Progenitor cell of endocrine pancreas (in vitro differentiated cells): ENCODE measurements around the gene VGLL4. TPM values are rescaled to one million over a fixed set of nuclear protein-coding genes. Genes with fewer than 3 reads are reported as not detected.

ENCODE experiments used
- DNase-seq: peaks from one replicate; pipeline ENCODE4 v3.0.0; 2021; ENCODE audit warnings: low spot score; ENCODE audit not compliant: unreplicated experiment
- H3K27ac Mint-ChIP-seq: 2 replicates; pipeline ENCODE4 v1.8.0; 2021; ENCODE audit warnings: mild to moderate bottlenecking, moderate library complexity, mixed read lengths
- H3K27me3 Mint-ChIP-seq: 2 replicates; pipeline ENCODE4 v1.8.0; 2021; ENCODE audit warnings: mixed read lengths
- H3K36me3 Mint-ChIP-seq: 2 replicates; pipeline ENCODE4 v1.8.0; 2022; ENCODE audit warnings: mixed read lengths; ENCODE audit not compliant: insufficient read depth
- H3K4me1 Mint-ChIP-seq: 2 replicates; pipeline ENCODE4 v1.8.0; 2021; ENCODE audit warnings: low read depth, mixed read lengths
- H3K4me3 Mint-ChIP-seq: 2 replicates; pipeline ENCODE4 v1.8.0; 2021; ENCODE audit warnings: low read depth, mild to moderate bottlenecking, moderate library complexity, mixed read lengths
- H3K9me3 Mint-ChIP-seq: 2 replicates; pipeline ENCODE4 v1.8.0; 2021; ENCODE audit warnings: low read depth, mixed read lengths
- total RNA-seq: library from RNA; stranded (reverse); gene quantifications from 2 replicates; pipeline ENCODE4 v1.2.1, GENCODE V29; 2021
- TF ChIP-seq, protein P1 (sequence below): fragments of 200-600 bp; sonication (generic); IDR thresholded peaks from one replicate; pipeline ENCODE4 v1.5.0; 2021; ENCODE audit warnings: antibody characterized with exemption, mild to moderate bottlenecking; ENCODE audit not compliant: unreplicated experiment

VGLL4 gene
- total RNA-seq, 1 donor from 2014 or later: 93.2 TPM

- Mint-ChIP-seq H3K27ac (peak overlapping the region; percentile 40), H3K4me3 (no peak overlapping the region), H3K36me3 (peaks cover 9% of the 10 kb centered on the region), H3K4me1 (peaks cover 45% of the 10 kb centered on the region), H3K9me3 (no peaks in the 10 kb centered on the region), H3K27me3 (no peaks in the 10 kb centered on the region)
- no peak for DNase-seq
- TF ChIP-seq, protein P1, sequence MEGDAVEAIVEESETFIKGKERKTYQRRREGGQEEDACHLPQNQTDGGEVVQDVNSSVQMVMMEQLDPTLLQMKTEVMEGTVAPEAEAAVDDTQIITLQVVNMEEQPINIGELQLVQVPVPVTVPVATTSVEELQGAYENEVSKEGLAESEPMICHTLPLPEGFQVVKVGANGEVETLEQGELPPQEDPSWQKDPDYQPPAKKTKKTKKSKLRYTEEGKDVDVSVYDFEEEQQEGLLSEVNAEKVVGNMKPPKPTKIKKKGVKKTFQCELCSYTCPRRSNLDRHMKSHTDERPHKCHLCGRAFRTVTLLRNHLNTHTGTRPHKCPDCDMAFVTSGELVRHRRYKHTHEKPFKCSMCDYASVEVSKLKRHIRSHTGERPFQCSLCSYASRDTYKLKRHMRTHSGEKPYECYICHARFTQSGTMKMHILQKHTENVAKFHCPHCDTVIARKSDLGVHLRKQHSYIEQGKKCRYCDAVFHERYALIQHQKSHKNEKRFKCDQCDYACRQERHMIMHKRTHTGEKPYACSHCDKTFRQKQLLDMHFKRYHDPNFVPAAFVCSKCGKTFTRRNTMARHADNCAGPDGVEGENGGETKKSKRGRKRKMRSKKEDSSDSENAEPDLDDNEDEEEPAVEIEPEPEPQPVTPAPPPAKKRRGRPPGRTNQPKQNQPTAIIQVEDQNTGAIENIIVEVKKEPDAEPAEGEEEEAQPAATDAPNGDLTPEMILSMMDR: no peak
Measured at GRCh38 chr3:11609481-11609880, 34.2 kb downstream of the VGLL4 start.

DNA sequence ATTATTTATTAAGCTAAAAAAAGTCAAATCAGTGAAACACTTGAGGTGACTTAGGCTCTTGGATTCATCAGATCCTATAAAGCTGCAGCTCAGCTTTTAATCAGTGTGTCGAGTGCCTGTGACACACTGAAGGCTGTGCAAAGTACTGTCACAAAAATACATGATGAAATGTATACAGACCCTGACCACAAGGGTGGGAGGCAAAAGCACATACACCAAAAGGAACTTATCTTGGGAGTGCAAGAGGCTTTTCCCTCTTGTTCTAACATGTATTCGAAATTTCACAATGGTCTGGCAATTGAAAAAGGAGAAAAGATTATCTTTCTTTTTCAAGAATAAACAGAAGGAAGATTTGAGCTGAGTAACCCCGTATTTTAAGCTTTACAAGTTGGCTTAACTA is 35.9 kb downstream of the VGLL4 start:
- DNase-seq: no peak
- no peaks in the 10 kb centered on the region for H3K9me3 Mint-ChIP-seq
- no peak overlapping the region for H3K4me3 Mint-ChIP-seq
- H3K27ac Mint-ChIP-seq: peak overlapping the region; percentile 17
- peaks cover 43% of the 10 kb centered on the region for H3K4me1 Mint-ChIP-seq
- TF ChIP-seq, protein P1: no peak
- no peaks in the 10 kb centered on the region for H3K27me3 Mint-ChIP-seq
- peaks cover 12% of the 10 kb centered on the region for H3K36me3 Mint-ChIP-seq

DNA sequence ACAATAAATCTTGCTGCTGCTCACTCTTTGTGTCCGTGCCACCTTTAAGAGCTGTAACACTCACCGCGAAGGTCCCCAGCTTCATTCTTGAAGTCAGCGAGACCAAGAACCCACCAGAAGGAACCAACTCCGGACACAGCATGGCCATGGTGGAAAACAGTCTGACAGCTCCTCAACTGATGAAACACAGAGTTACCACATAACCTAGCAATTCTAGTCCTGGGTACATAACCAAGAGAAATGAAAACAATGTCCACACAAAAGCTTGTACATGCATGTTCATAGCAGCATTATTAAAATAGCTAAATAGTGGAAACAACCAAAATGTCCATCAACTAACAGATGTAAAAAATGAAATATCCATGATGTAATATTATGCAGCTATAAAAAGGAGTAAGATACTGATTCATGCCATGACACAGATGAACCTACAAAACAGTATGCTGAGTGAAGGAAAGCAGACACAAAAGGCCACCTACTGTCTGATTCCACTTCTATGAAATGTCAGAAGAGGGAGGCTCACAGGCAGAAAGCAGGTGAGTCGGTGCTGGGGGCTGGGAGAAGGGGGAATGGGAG is 36.8 kb downstream of the VGLL4 start:
- Mint-ChIP-seq H3K27me3 (no peaks in the 10 kb centered on the region), H3K27ac (no peak overlapping the region), H3K4me1 (peaks cover 39% of the 10 kb centered on the region), H3K36me3 (peaks cover 12% of the 10 kb centered on the region), H3K4me3 (no peak overlapping the region), H3K9me3 (no peaks in the 10 kb centered on the region)
- DNase-seq: no peak
- TF ChIP-seq, protein P1: no peak

DNA sequence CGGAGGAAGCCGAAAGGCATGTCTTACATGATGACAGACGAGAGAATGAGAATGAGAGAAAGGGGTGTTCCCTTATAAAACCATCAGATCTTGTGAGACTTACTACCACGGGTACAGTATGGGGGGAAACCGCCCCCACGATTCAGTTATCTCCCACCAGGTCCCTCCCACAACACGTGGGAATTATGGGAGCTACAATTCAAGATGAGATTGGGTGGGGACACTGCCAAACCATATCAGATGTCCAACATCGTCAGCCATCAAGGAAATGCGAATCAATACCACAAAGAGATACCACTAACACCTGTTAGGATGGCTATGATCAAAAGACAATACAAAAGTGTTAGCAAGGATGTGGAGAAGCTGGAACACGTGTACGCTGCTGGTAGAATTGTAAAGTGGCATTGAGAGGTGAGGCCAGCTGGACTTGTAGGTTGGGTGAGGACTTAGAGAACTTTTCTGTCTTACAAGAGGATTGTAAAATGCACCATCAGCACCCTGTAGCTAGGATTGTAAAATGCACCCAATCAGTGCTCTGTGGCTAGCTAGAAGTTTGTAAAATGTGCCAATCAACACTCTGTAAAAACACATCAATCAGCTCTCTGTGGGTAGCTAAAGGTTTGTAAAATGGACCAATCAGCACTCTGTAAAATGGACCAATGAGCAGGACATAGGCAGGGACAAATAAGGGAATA is 37.5 kb downstream of the VGLL4 start:
- no peak overlapping the region for H3K4me3 Mint-ChIP-seq
- no peaks in the 10 kb centered on the region for H3K9me3 Mint-ChIP-seq
- H3K4me1 Mint-ChIP-seq: peaks cover 42% of the 10 kb centered on the region
- H3K27me3 Mint-ChIP-seq: no peaks in the 10 kb centered on the region
- peaks cover 13% of the 10 kb centered on the region for H3K36me3 Mint-ChIP-seq
- no peak for DNase-seq
- H3K27ac Mint-ChIP-seq: no peak overlapping the region
- TF ChIP-seq, protein P1: no peak

DNA sequence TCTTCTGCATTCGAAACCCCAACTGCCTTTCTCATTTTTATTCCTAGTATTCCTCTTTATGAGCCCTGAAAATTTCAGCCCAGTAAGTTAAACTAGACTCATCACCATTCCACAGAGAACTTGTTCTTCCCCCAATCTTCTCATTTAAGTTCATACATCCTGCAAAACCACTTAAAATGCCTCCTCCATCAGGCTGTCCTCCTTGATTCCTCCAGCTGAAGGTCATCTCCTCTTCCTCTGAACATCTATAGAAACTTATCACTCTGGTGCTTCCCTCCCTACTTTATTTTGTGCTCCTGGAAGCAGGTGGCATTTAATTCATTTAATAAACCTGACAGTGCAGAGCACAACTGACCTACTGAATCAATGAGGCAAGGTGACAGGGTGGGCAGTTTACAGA is 38.3 kb downstream of the VGLL4 start:
- DNase-seq: no peak
- peaks cover 43% of the 10 kb centered on the region for H3K4me1 Mint-ChIP-seq
- no peaks in the 10 kb centered on the region for H3K9me3 Mint-ChIP-seq
- TF ChIP-seq, protein P1: no peak
- H3K27ac Mint-ChIP-seq: peak overlapping the region; percentile 71
- peaks cover 21% of the 10 kb centered on the region for H3K36me3 Mint-ChIP-seq
- H3K4me3 Mint-ChIP-seq: no peak overlapping the region
- no peaks in the 10 kb centered on the region for H3K27me3 Mint-ChIP-seq
